Retinal pigment epithelial cell (primary cell): ENCODE measurements around the gene FITM2.
"Not testable (repeated sequence)": the region's sequence is repeated elsewhere in the genome, so short reads cannot be mapped to it uniquely, and the experiment has no call there.

Source experiments
- DNase-seq: peaks from one replicate; pipeline ENCODE4 v3.0.0-alpha.2; 2010; ENCODE audit warnings: low read depth
- H3K4me3 ChIP-seq: 2 replicates; pipeline ENCODE4 v1.5.1; 2011; ENCODE audit warnings: mild to moderate bottlenecking, low read length, control low read depth, moderate library complexity
- TF ChIP-seq, protein P1 (sequence below): conservative IDR thresholded peaks from 2 replicates; pipeline ENCODE4 v1.5.1; 2011; ENCODE audit warnings: low read depth, low read length, control low read depth, inconsistent platforms

FITM2 gene

DNA sequence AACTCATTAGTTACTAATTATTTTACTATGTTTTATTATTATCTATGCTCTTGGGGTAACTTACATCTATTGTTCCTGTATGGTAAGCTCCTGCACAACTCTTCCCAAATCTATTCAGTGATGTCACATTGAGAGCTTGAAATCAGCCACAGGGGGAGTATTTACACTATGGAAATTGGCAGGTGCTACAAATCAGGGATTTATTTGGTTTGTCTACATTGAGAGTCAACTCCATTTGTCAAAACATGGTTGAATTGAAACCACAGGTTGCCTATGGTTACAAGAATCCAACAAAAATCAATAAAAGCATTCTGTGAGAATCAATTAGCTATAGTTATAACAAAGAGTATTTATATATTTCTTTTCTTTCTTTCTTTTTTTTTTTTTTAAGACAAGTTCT is 3.9 kb upstream of the FITM2 start:
- TF ChIP-seq, protein P1, sequence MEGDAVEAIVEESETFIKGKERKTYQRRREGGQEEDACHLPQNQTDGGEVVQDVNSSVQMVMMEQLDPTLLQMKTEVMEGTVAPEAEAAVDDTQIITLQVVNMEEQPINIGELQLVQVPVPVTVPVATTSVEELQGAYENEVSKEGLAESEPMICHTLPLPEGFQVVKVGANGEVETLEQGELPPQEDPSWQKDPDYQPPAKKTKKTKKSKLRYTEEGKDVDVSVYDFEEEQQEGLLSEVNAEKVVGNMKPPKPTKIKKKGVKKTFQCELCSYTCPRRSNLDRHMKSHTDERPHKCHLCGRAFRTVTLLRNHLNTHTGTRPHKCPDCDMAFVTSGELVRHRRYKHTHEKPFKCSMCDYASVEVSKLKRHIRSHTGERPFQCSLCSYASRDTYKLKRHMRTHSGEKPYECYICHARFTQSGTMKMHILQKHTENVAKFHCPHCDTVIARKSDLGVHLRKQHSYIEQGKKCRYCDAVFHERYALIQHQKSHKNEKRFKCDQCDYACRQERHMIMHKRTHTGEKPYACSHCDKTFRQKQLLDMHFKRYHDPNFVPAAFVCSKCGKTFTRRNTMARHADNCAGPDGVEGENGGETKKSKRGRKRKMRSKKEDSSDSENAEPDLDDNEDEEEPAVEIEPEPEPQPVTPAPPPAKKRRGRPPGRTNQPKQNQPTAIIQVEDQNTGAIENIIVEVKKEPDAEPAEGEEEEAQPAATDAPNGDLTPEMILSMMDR: no peak
- DNase-seq: no peak
- no peak overlapping the region for H3K4me3 ChIP-seq

DNA sequence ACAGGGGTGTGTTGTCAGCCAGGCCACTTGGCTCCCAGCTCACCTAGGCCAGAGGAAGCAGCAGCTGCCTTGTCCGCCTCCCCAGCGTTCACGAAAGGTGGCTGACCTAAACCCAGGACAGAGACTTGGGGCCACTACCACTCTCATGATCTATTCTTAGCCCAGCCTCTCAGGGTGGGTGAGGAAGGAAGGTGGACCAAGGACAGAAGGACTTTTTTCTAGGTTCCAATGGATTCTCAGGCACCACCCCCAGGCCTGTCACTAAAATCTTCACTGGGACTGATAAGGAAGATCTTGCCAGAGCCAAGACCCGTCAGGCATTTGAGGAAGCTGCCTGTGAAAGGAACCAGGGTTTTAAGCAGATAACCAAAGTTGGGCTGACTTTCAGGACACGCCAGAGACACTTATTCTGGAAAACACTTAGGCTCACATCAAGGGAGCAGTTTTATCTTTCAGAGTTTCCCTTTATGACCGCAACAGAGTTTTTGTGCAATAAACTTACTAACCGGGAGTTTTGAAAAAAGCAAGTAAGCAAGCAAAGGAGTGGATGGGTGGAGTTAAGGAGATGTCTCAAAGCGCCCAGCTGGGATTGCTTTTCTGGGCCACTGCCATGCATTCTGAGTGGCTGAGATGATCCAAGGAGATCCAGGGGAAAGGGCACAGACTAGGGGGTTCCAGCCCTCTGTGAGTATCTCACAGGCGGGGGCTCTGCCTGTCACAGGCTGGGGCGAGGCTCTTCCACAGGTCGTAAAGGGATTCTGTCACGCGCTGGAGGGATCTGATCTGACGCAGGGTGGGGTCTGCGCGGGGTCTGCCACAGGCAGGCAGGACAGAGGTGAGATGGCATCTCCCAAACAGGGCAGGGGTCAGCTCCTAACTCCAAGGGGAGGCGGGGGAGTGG is 989 bp downstream of the FITM2 start:
- TF ChIP-seq, protein P1: no peak
- peak overlapping the region; percentile 93 for H3K4me3 ChIP-seq
- no peak for DNase-seq

DNA sequence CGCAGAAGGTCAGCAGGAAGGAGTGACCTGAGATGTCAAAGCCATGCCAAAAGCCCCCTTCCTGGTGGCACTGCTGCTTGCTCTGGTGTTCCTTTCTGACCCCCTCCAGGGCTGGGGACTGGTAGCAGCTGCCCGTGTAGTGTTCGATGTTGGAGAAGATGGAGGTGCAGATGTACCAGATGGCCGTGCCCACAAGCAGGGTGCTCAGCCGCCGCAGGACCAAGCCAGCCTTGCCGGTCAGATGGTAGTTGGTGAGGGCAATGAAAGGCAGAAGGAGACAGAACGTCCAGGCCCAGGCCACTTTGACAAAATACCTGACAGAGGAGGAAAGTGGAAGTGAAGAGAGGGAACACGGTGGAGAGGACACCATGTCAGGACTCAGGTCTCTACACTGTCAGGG is 4.1 kb downstream of the FITM2 start:
- no peak for DNase-seq
- TF ChIP-seq, protein P1: no peak

DNA sequence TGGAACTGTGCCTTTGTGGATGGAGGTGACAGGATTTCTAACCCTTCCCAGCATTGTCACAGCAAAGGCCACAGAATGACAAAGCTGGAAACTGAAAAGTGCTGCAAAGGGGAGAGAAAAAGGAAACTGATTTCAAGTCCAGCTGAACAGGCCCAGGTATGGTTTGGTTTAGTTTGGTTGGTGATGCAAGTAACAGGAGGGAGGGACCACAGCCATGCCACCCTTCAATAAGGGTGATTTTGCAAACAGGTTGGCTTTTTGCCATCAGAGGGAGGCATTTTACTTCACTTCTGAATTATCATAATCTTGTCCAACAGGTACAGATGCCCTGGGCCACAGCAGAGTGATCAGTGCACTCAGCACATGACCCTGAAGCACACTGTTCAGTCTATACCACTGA is 6.6 kb downstream of the FITM2 start:
- no peak for DNase-seq

More for the DNA sequence above, 4.1 kb downstream of the FITM2 start:
- H3K4me3 ChIP-seq: no peak overlapping the region

DNA sequence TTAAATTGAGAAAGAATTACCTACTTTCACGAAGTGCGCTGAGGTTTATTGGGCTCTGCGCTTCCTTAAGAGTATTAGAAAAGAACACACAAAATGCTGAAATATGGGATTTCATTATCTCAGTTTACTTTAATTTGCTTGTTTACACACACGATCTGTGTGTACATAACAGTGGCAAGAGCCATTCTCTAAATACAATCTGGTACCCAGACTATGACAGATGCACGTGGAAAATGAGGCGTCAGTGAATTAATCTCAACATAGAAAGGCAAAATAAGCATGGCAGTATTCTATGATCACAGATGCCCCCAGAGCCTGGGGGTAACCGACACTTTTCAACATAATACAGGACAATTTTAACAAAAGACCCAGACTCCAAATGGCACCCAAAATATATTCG is 8.3 kb downstream of the FITM2 start:
- no peak overlapping the region for H3K4me3 ChIP-seq
- TF ChIP-seq, protein P1: no peak
- DNase-seq: no peak

More for the DNA sequence above, 6.6 kb downstream of the FITM2 start:
- H3K4me3 ChIP-seq: no peak overlapping the region
- TF ChIP-seq, protein P1: no peak

DNA sequence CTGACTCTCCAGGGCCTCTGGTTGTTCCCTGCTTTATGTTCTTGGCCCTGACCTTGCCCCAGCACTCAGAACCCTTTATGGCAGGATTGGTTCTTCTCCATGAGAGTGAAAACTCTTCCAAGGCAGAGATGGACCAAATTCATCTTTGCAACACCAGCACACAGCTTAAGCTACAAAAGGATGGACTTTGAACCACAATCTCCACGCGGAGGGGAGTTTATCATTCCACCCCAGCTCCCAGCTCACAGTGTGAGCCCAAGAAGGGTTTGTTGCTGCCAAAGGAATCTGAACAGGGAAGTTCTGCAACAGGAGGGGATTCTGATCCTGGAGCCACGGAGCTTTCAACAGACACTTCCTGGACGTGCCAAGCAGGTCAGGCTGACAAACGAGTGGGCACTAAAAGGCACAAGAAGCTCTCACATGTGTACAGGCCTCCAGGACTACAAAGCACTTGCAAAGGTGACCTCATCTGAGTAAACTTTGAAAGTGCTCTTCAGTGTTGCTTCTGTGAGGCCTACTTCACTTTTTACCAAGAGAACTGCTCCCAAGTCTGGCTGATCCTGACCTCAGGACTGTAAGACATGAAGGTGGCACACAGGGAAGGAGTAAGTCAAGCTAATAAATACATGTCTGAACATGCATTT is 8.9 kb downstream of the FITM2 start:
- DNase-seq: no peak
- TF ChIP-seq, protein P1: no peak
- no peak overlapping the region for H3K4me3 ChIP-seq

DNA sequence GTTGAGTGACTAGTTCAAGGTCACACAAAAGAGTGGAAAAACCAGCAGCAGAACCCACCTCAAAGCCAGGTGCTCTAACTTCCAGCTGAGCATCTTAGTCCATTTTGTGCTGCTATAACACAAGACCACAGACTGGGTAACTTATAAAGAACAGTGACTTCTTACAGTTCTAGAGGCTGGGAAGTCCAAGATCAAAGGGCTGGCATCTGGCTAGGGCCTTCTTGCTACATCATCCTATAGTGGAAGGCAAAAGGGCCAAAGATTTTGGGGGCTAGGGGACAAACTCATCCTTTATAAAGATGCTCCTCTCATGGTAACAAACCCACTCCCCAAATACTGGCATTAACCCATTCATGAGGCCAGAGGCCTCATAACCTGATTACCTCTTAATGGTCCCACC is 9.7 kb downstream of the FITM2 start:
- no peak overlapping the region for H3K4me3 ChIP-seq
- DNase-seq: no peak
- TF ChIP-seq, protein P1: no peak

DNA sequence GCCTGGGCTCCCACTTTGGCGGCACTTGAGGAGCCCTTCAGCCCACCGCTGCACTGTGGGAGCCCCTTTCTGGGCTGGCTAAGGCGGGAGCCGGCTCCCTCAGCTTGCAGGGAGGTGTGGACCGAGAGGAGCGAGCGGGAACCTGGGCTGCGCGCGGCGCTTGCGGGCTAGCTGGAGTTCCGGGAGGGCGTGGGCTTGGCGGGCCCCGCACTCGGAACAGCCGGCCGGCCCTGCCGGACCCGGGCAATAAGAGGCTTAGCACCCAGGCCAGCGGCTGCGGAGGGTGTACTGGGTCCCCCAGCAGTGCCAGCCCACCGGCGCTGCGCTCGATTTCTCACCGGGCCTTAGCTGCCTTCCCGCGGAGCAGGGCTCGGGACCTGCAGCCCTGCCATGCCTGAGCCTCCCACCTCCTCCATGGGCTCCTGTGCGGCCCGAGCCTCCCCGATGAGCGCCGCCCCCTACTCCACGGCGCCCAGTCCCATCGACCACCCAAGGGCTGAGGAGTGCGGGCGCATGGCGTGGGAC is 11.9 kb downstream of the FITM2 start:
- H3K4me3 ChIP-seq, DNase-seq: not testable (repeated sequence)
